Smooth muscle cell (in vitro differentiated cells): ENCODE data around the gene MAGI3. TPM values are rescaled to one million over a fixed set of nuclear protein-coding genes. Genes with fewer than 3 reads are reported as not detected.

Experiments
- DNase-seq: peaks from one replicate; lab custom pipeline; 2025; ENCODE audit not compliant: unreplicated experiment; lab: John Stamatoyannopoulos, UW
- H2AFZ ChIP-seq: fragments of 200-600 bp; sonication (generic); 2 replicates; pipeline ENCODE4 v1.6.0; 2016; ENCODE audit warnings: antibody characterized with exemption, low read depth, mild to moderate bottlenecking
- H3F3A ChIP-seq: fragments of 200-600 bp; sonication (generic); 2 replicates; pipeline ENCODE4 v1.6.0; 2017; ENCODE audit warnings: antibody characterized with exemption, low read depth
- H3K27ac ChIP-seq: fragments of 200-600 bp; sonication (generic); 2 replicates; pipeline ENCODE4 v1.5.1; 2016; ENCODE audit warnings: low read depth, mild to moderate bottlenecking
- H3K27me3 ChIP-seq: fragments of 200-600 bp; sonication (generic); 2 replicates; pipeline ENCODE4 v1.6.1; 2016; ENCODE audit warnings: low read depth, mild to moderate bottlenecking
- H3K36me3 ChIP-seq: fragments of 200-600 bp; sonication (generic); 2 replicates; pipeline ENCODE4 v1.5.1; 2016; ENCODE audit warnings: low read depth
- H3K4me1 ChIP-seq: fragments of 200-600 bp; sonication (generic); 2 replicates; pipeline ENCODE4 v1.5.1; 2016; ENCODE audit warnings: low read depth
- H3K4me2 ChIP-seq: fragments of 200-600 bp; sonication (generic); 2 replicates; pipeline ENCODE4 v1.6.0; 2016; ENCODE audit warnings: mild to moderate bottlenecking
- H3K4me3 ChIP-seq: fragments of 200-600 bp; sonication (generic); 2 replicates; pipeline ENCODE4 v1.5.1; 2016; ENCODE audit warnings: mild to moderate bottlenecking
- H3K79me2 ChIP-seq: fragments of 200-600 bp; sonication (generic); 2 replicates; pipeline ENCODE4 v1.6.0; 2016; ENCODE audit warnings: low read depth, mild to moderate bottlenecking
- H3K9ac ChIP-seq: fragments of 200-600 bp; sonication (generic); 2 replicates; pipeline ENCODE4 v1.6.0; 2016; ENCODE audit warnings: low read depth
- H3K9me3 ChIP-seq: fragments of 200-600 bp; sonication (generic); replicated peaks from 2 replicates; pipeline ENCODE4 v1.5.1; 2016; ENCODE audit warnings: low read depth
- H4K20me1 ChIP-seq: fragments of 200-600 bp; sonication (generic); 2 replicates; pipeline ENCODE4 v1.6.0; 2016; ENCODE audit warnings: low read depth
- CTCF ChIP-seq: fragments of 200-600 bp; sonication (generic); IDR thresholded peaks from 2 replicates; pipeline ENCODE4 v1.5.1; 2017; ENCODE audit warnings: borderline replicate concordance, mild to moderate bottlenecking, antibody characterized with exemption; ENCODE audit not compliant: insufficient read depth, poor library complexity, severe bottlenecking
- WGBS: methylation state at CpG from one replicate; pipeline ENCODE4 v1.1.7; 2016; ENCODE audit warnings: low lambda C conversion rate; 5-methylcytosine and 5-hydroxymethylcytosine counted together
- polyA plus RNA-seq: library from polyadenylated mRNA; unstranded; fragments of >200 nt; fragmentation: Nextera tagmentation; extraction: Ambion mirVana; gene quantifications from 2 replicates; pipeline ENCODE4 v1.2.1, GENCODE V29; 2016
- total RNA-seq: library from RNA; depleted of rRNA; stranded (reverse); fragments of >200 nt; gene quantifications from 2 replicates; pipeline ENCODE4 v1.2.3, GENCODE V29; 2014

Gene MAGI3
- total and polyA plus RNA-seq, 2 experiments from 2014 or later: 10.9 to 19.1 TPM

GRCh38 chr1:113394863-113395259, 4.5 kb downstream of the MAGI3 start:
- Histone ChIP-seq H3K79me2 (peaks cover 92% of the 10 kb centered on the region), H3K9me3 (no peaks in the 10 kb centered on the region), H3F3A (peaks cover 3% of the 10 kb centered on the region), H3K4me2 (peak overlapping the region; percentile 6), H3K4me3 (peak overlapping the region; percentile 96), H3K27ac (no peak overlapping the region), H4K20me1 (peaks cover 65% of the 10 kb centered on the region), H3K9ac (no peak overlapping the region), H2AFZ (no peak overlapping the region), H3K36me3 (no peaks in the 10 kb centered on the region), H3K27me3 (no peaks in the 10 kb centered on the region), H3K4me1 (peaks cover 28% of the 10 kb centered on the region)
- 100% methylated on average over 1 of the region's 1 CpG for WGBS
- DNase-seq: no peak
- no peak for TF ChIP-seq CTCF

- Histone ChIP-seq H3K27ac (peak overlapping the region; percentile 45), H3K79me2 (peaks cover 97% of the 10 kb centered on the region), H3K27me3 (no peaks in the 10 kb centered on the region), H3K4me3 (no peak overlapping the region), H3K9ac (no peak overlapping the region), H3K9me3 (no peaks in the 10 kb centered on the region), H3K4me1 (peaks cover 28% of the 10 kb centered on the region), H2AFZ (no peak overlapping the region), H3K4me2 (peak overlapping the region; percentile 34), H3K36me3 (no peaks in the 10 kb centered on the region), H4K20me1 (peaks cover 77% of the 10 kb centered on the region), H3F3A (peaks cover 3% of the 10 kb centered on the region)
- TF ChIP-seq CTCF: no peak
- no peak for DNase-seq
- WGBS: 96% methylated on average over 2 of the region's 2 CpGs
Observed at GRCh38 chr1:113396102-113396501, 5.8 kb downstream of the MAGI3 start.

- DNase-seq: no peak
- Histone ChIP-seq H3K27ac (peak overlapping the region; percentile 45), H3K9ac (no peak overlapping the region), H3K27me3 (no peaks in the 10 kb centered on the region), H3K4me2 (peak overlapping the region; percentile 34), H3K4me1 (peaks cover 28% of the 10 kb centered on the region), H4K20me1 (peaks cover 77% of the 10 kb centered on the region), H3K79me2 (peaks cover 97% of the 10 kb centered on the region), H3K4me3 (no peak overlapping the region), H3F3A (peaks cover 3% of the 10 kb centered on the region), H3K36me3 (no peaks in the 10 kb centered on the region), H2AFZ (no peak overlapping the region), H3K9me3 (no peaks in the 10 kb centered on the region)
- TF ChIP-seq CTCF: no peak
- WGBS: 54% methylated on average over 3 of the region's 3 CpGs
Observed at GRCh38 chr1:113396585-113396984, 6.3 kb downstream of the MAGI3 start.

- no peak overlapping the region for H3K4me2 ChIP-seq
Observed at GRCh38 chr1:113399062-113399583, 8.8 kb downstream of the MAGI3 start.

More at GRCh38 chr1:113399062-113399583, 8.8 kb downstream of the MAGI3 start:
- Histone ChIP-seq H3K9me3 (no peaks in the 10 kb centered on the region), H3K79me2 (peaks cover 94% of the 10 kb centered on the region), H3F3A (peaks cover 3% of the 10 kb centered on the region), H3K4me3 (no peak overlapping the region), H3K27ac (no peak overlapping the region), H4K20me1 (peaks cover 73% of the 10 kb centered on the region), H3K36me3 (no peaks in the 10 kb centered on the region), H3K27me3 (no peaks in the 10 kb centered on the region), H3K4me1 (peaks cover 19% of the 10 kb centered on the region), H3K9ac (no peak overlapping the region), H2AFZ (no peak overlapping the region)
- TF ChIP-seq CTCF: no peak
- 93% methylated on average over 5 of the region's 5 CpGs for WGBS
- DNase-seq: no peak
